Measurements from ENCODE around the gene TNFSF13B. TPM values are rescaled to one million over a fixed set of nuclear protein-coding genes. Genes with fewer than 3 reads are reported as not detected.

Gene TNFSF13B
- total and polyA plus RNA-seq, 2 of the 8 experiments (the other 6 are each of a cell fraction or from before 2014, with no cell fraction given) = not detected

DNA sequence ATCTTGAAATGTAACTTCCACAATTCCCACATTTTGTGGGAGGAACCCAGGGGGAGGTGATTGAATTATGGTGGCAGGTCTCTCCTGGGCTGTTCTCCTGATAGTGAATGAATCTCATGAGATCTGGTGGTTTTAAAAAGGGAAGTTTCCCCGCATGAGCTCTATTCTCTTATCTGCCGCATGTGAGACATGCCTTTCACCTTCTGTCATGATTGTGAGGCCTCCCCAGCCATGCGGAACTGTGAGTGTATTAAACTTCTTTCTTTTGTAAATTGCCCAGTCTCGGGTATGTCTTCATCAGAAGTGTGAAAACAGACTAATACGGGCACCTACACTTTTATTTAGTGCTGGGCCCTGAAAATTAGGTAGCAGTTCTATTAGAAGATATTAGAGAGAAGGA lies 45.8 kb downstream of the TNFSF13B start:
- Histone ChIP-seq H4K8ac (ENCODE audit: extremely low read depth, insufficient read depth, low read length) (no peak overlapping the region), H2AFZ (ENCODE audit: low read length) (no peak overlapping the region), H3K4me1 (replicated peaks in 1 of 4; ENCODE audit: control insufficient read depth in 3 of 4, insufficient read depth in 4 of 4, low read length in 3 of 4) (no peaks in the 10 kb centered on the region), H3K36me3 (ENCODE audit: control insufficient read depth in 2 of 4, insufficient read depth in 4 of 4, low read length in 3 of 4) (no peaks in the 10 kb centered on the region), H3K4ac (replicated peaks; ENCODE audit: insufficient read length, low read depth, low read length) (no peak overlapping the region), H3K79me1 (ENCODE audit: low read depth, low read length) (no peaks in the 10 kb centered on the region), H3K9ac (replicated peaks in 1 of 4; ENCODE audit: extremely low read depth in 1 of 4, low read depth in 3 of 4, low read length in 3 of 4) (no peak overlapping the region), H3K79me2 (ENCODE audit: control insufficient read depth in 1 of 2, insufficient read depth in 2 of 2, low read length in 2 of 2) (no peaks in the 10 kb centered on the region), H2BK120ac (replicated peaks; ENCODE audit: low read depth, low read length) (no peak overlapping the region), H4K20me1 (replicated peaks in 1 of 2; ENCODE audit: control insufficient read depth in 1 of 2, insufficient read depth in 2 of 2, low read length in 2 of 2) (no peaks in the 10 kb centered on the region), H3K23ac (ENCODE audit: insufficient read length) (no peak overlapping the region), H3K27ac (ENCODE audit: low read depth, low read length) (no peak overlapping the region), H3K18ac (ENCODE audit: extremely low read depth, low read length) (no peak overlapping the region), H3K9me3 (ENCODE audit: insufficient read depth in 2 of 2, low read depth in 1 of 2, low read length in 1 of 2) (no peaks in the 10 kb centered on the region; a peak in 1 of 4 replicates), H4K5ac (ENCODE audit: insufficient read length, low read depth, low read length) (no peak overlapping the region), H3K14ac (ENCODE audit: insufficient read length) (no peak overlapping the region), H3K4me3 (ENCODE audit: extremely low read depth in 1 of 4, insufficient read depth in 2 of 4, low read depth in 3 of 4, low read length in 4 of 4) (no peak overlapping the region), H3K56ac (replicated peaks; ENCODE audit: insufficient read length, low read depth, low read length) (no peak overlapping the region), H2BK5ac (ENCODE audit: low read depth, low read length) (no peak overlapping the region), H2BK15ac (ENCODE audit: low read length) (no peak overlapping the region), H4K91ac (replicated peaks; ENCODE audit: insufficient read length, low read length) (no peak overlapping the region), H2BK12ac (ENCODE audit: low read depth, low read length) (no peak overlapping the region), H2AK5ac (ENCODE audit: low read depth, low read length) (no peak overlapping the region), H3K27me3 (replicated peaks in 1 of 4; ENCODE audit: control insufficient read depth in 3 of 4, extremely low read depth in 1 of 4, insufficient read depth in 3 of 4, low read length in 3 of 4) (no peaks in the 10 kb centered on the region), H2BK20ac (ENCODE audit: low read length) (no peak overlapping the region), H3K4me2 (ENCODE audit: insufficient read depth in 1 of 2, low read depth in 2 of 2, low read length in 2 of 2) (no peak overlapping the region), H3K23me2 (ENCODE audit: low read depth, low read length) (no peaks in the 10 kb centered on the region)
- ChIA-PET POLR2A (ENCODE audit: partially characterized antibody) (no interaction called here), CTCF (ENCODE audit: partially characterized antibody) (interaction anchor here (0.6 kb wide), 1 partner anchor 19 kb away, joined by 3 read pairs; no protein-coding TSS in a partner anchor)
- no peak for DNase-seq (ENCODE audit: low read depth in 1 of 2, low spot score in 2 of 2)
- 87% methylated on average over 5 of the region's 5 CpGs; no CpG with 5 or more reads in 1 of the 2 experiments for WGBS, 2 experiments (ENCODE audit: extremely low coverage in 1 of 2, insufficient coverage in 1 of 2, insufficient read length in 1 of 2, insufficient replicate concordance in 2 of 2, low coverage in 1 of 2, low lambda C conversion rate in 2 of 2, missing lambda C conversion rate in 1 of 2)
- TF ChIP-seq ASH2L (IDR thresholded peaks at IDR 0.05; ENCODE audit: low read length) = no peak
- TF ChIP-seq MAX (IDR thresholded peaks at IDR 0.05) = no peak
- TF ChIP-seq, protein P1, sequence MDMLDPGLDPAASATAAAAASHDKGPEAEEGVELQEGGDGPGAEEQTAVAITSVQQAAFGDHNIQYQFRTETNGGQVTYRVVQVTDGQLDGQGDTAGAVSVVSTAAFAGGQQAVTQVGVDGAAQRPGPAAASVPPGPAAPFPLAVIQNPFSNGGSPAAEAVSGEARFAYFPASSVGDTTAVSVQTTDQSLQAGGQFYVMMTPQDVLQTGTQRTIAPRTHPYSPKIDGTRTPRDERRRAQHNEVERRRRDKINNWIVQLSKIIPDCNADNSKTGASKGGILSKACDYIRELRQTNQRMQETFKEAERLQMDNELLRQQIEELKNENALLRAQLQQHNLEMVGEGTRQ (IDR thresholded peaks at IDR 0.05; ENCODE audit: low read length) = no peak
- TF ChIP-seq JUN (IDR thresholded peaks at IDR 0.05; ENCODE audit: low read depth, low read length) = no peak
- no peak for TF ChIP-seq RAD21 (IDR thresholded peaks at IDR 0.05 in 1 of 2, conservative IDR thresholded peaks at IDR 0.05 in 1 of 2; ENCODE audit: low read depth in 2 of 2, low read length in 2 of 2)
- no peak for FAIRE-seq

Data from H1 (cell line).